Limb (tissue), 2 donors: ENCODE measurements around the gene FLNB.

ENCODE experiments used
- DNase-seq, 2 donors: peaks; one replicate each; pipeline ENCODE4 v3.0.0-alpha.2; 2016; ENCODE audit errors: extremely low spot score in 2 of 2

FLNB gene

GRCh38 chr3:58008141-58009025 is at the start of gene FLNB:
TSS of gene FLNB (plus strand) at chr3:58008422. CDS start at chr3:58008565, 143 bp downstream.
- DNase-seq: peak; percentile 74 to 95

- no peak for DNase-seq
These were observed 49.4 kb upstream of the FLNB start for GRCh38 chr3:57958642-57959422.

- no peak for DNase-seq
These were observed 48.6 kb upstream of the FLNB start for GRCh38 chr3:57959423-57960173.

- no peak for DNase-seq
These were observed 48.1 kb upstream of the FLNB start for GRCh38 chr3:57960174-57960505.

- no peak for DNase-seq
These were observed 46.9 kb upstream of the FLNB start for GRCh38 chr3:57961177-57961827.

GRCh38 chr3:57961828-57962447 is 46.3 kb upstream of the FLNB start:
- no peak for DNase-seq

GRCh38 chr3:57962448-57962834 is 45.8 kb upstream of the FLNB start:
- no peak for DNase-seq

GRCh38 chr3:57963811-57964346 is 44.3 kb upstream of the FLNB start:
- DNase-seq: no peak

GRCh38 chr3:57966829-57967228 is 41.4 kb upstream of the FLNB start:
- no peak for DNase-seq

GRCh38 chr3:57967590-57967989 is 40.6 kb upstream of the FLNB start:
- no peak for DNase-seq

GRCh38 chr3:57968501-57968900 is 39.7 kb upstream of the FLNB start:
- no peak for DNase-seq

GRCh38 chr3:57971975-57972374 is 36.2 kb upstream of the FLNB start:
- no peak for DNase-seq

GRCh38 chr3:57972531-57973111 is 35.6 kb upstream of the FLNB start:
- DNase-seq: no peak

- no peak for DNase-seq
These were observed 34.3 kb upstream of the FLNB start for GRCh38 chr3:57973715-57974477.

GRCh38 chr3:57974796-57975388 is 33.3 kb upstream of the FLNB start:
- no peak for DNase-seq

- no peak for DNase-seq
These were observed 30.4 kb upstream of the FLNB start for GRCh38 chr3:57977818-57978235.

GRCh38 chr3:57978316-57978715 is 29.9 kb upstream of the FLNB start:
- DNase-seq: no peak

GRCh38 chr3:57980416-57980815 is 27.8 kb upstream of the FLNB start:
- no peak for DNase-seq

- DNase-seq: no peak
These were observed 26.6 kb upstream of the FLNB start for GRCh38 chr3:57981483-57982087.
